ENCODE measurements around the gene PLCL2.
A peak's percentile ranks its signal among the peaks of the same experiment; 100 is the strongest.

PLCL2 gene

DNA sequence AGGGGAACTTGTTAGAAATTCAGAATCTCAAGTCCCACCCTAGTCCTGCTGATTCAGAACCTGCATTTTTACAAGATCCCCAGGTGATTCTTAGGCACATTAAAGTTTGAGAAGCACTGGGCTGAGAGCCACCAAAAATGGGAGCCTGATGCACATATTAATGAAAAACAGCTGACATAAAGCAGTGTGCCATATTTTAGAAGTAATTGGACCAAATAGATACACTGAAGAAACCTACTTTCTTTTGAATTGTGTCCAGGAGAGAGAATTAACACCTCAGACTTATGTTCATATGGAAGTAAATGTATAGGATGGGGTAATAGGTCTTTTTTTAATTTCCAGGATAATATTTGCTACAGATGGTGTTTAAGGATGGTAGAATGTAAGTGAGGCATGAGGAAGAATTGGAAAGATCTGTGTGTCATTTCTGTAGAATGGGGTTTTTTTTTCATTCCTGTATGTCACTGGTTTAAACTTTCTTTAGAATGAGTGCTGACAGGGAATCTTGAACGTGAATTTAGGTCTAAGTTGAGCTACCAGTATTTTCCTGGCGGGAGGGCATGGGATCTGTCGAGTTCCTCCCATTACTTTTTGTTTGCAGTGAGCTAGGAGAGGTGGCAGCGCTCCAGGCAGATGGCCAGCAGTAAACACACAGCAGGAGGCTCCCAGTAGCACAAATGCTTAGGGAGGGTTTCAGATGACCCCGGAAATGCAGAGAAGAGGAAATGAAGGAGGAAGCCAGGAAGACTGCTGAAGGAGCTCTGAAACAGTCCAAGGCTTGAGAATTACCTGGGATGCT is 185.6 kb downstream of the PLCL2 start:
- Histone ChIP-seq H3K27ac (ENCODE audit: low read depth, low read length) (0 out of 2 replicates have a peak overlapping the region, but pooled peaks have one; percentile 0), H3K27me3 (ENCODE audit: insufficient read depth, low read length) (no peaks in the 10 kb centered on the region), H3K4me1 (ENCODE audit: insufficient read depth, low read length) (peaks cover 22% of the 10 kb centered on the region), H3K4me3 (ENCODE audit: low read length) (no peak overlapping the region), H3K9me3 (ENCODE audit: insufficient read depth, low read depth, low read length) (no peaks in the 10 kb centered on the region), H3K36me3 (ENCODE audit: insufficient read depth, low read length) (no peaks in the 10 kb centered on the region), H3K9ac (ENCODE audit: low read depth, low read length) (no peak overlapping the region)
- 16% methylated on average over 5 of the region's 5 CpGs for WGBS

DNA sequence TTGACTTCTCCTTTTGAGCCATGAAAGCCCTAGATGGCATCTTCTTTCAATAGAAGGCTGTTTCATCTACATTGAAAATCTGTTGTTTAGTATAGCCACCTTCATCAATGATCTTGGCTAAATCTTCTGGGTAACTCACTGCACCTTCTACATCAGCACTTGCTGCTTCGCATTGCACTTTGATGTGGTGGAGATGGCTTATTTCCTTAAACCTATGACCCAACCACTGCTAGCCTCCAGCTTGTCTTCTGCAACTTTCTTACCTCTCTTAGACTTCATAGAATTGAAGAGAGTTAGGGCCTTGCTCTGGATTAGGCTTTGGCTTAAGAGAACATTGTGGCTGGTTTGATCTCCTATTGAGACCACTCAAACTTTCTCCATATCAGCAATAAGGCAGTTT is 189.8 kb downstream of the PLCL2 start:
- no peaks in the 10 kb centered on the region for H3K27me3 ChIP-seq (ENCODE audit: insufficient read depth, low read length)
- H3K9ac ChIP-seq (ENCODE audit: low read depth, low read length), result no peak overlapping the region
- H3K27ac ChIP-seq (ENCODE audit: low read depth, low read length), result no peak overlapping the region
- H3K4me1 ChIP-seq (ENCODE audit: insufficient read depth, low read length), result peaks cover 15% of the 10 kb centered on the region
- no peaks in the 10 kb centered on the region for H3K9me3 ChIP-seq (ENCODE audit: insufficient read depth, low read depth, low read length)
- H3K4me3 ChIP-seq (ENCODE audit: low read length), result no peak overlapping the region
- 100% methylated on average over 1 of the region's 1 CpG for WGBS
- H3K36me3 ChIP-seq (ENCODE audit: insufficient read depth, low read length), result no peaks in the 10 kb centered on the region

DNA sequence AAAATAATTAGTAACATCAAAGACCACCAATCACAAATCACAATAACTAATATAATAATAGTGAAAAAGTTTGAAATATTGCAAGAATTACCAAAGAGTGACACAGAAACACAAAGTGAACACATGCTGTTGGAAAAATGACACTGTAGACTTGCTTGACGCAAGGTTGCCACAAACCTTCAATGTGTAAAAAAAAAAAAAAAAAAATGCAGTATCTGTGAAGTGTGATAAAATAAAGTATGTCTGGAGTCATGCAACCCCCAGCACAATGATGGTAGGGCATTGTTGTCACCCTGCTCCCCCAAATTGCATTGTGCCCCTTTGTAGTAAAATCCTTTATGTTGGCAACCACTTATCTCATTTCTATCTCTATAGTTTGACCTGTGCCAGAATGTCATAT is 190.6 kb downstream of the PLCL2 start:
- H3K36me3 ChIP-seq (ENCODE audit: insufficient read depth, low read length), result no peaks in the 10 kb centered on the region
- 96% methylated on average over 1 of the region's 1 CpG for WGBS
- H3K27ac ChIP-seq (ENCODE audit: low read depth, low read length), result no peak overlapping the region
- H3K4me1 ChIP-seq (ENCODE audit: insufficient read depth, low read length), result peaks cover 7% of the 10 kb centered on the region
- H3K27me3 ChIP-seq (ENCODE audit: insufficient read depth, low read length), result no peaks in the 10 kb centered on the region
- no peaks in the 10 kb centered on the region for H3K9me3 ChIP-seq (ENCODE audit: insufficient read depth, low read depth, low read length)
- no peak overlapping the region for H3K9ac ChIP-seq (ENCODE audit: low read depth, low read length)
- no peak overlapping the region for H3K4me3 ChIP-seq (ENCODE audit: low read length)

- Histone ChIP-seq H3K4me3 (ENCODE audit: low read length) (no peak overlapping the region), H3K9me3 (ENCODE audit: insufficient read depth, low read depth, low read length) (no peaks in the 10 kb centered on the region), H3K4me1 (ENCODE audit: insufficient read depth, low read length) (peaks cover 2% of the 10 kb centered on the region; the same call in 1 of the 2 replicates), H3K27ac (ENCODE audit: low read depth, low read length) (no peak overlapping the region), H3K27me3 (ENCODE audit: insufficient read depth, low read length) (no peaks in the 10 kb centered on the region), H3K9ac (ENCODE audit: low read depth, low read length) (no peak overlapping the region), H3K36me3 (ENCODE audit: insufficient read depth, low read length) (no peaks in the 10 kb centered on the region)
- 100% methylated on average over 1 of the region's 1 CpG for WGBS
Observed at GRCh38 chr3:17075907-17076306, 191.2 kb downstream of the PLCL2 start.

GRCh38 chr3:17076940-17077605 is 192.3 kb downstream of the PLCL2 start:
- H3K27ac ChIP-seq (ENCODE audit: low read depth, low read length), result no peak overlapping the region
- WGBS, result 82% methylated on average over 4 of the region's 4 CpGs

DNA sequence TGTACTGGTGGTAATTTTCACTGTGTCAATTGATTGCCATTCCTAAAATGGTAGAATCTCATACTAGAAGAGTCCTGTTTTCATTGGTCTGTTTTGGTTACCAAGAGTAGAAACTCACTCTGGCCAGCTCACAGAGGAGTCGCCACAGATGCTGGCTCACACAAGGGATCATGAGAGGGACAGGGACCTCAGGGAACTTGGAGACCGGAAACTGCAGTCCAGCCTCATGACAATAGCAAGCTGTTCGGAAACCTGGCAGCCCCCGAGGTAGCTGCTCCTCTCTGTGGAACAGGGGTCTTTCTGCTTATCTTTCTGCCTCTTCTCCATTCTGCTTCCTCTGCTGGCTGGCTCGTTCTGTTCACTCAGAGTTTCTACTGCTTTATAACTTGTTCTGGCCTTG is 192.9 kb downstream of the PLCL2 start:
- no peaks in the 10 kb centered on the region for H3K9me3 ChIP-seq (ENCODE audit: insufficient read depth, low read depth, low read length)
- H3K27me3 ChIP-seq (ENCODE audit: insufficient read depth, low read length), result no peaks in the 10 kb centered on the region
- no peaks in the 10 kb centered on the region for H3K36me3 ChIP-seq (ENCODE audit: insufficient read depth, low read length)
- no peak overlapping the region for H3K4me3 ChIP-seq (ENCODE audit: low read length)
- WGBS, result 90% methylated on average over 5 of the region's 5 CpGs
- no peak overlapping the region for H3K9ac ChIP-seq (ENCODE audit: low read depth, low read length)
- H3K27ac ChIP-seq (ENCODE audit: low read depth, low read length), result no peak overlapping the region
- H3K4me1 ChIP-seq (ENCODE audit: insufficient read depth, low read length), result no peaks in the 10 kb centered on the region

More at GRCh38 chr3:17076940-17077605, 192.3 kb downstream of the PLCL2 start:
- no peaks in the 10 kb centered on the region for H3K36me3 ChIP-seq (ENCODE audit: insufficient read depth, low read length)
- no peaks in the 10 kb centered on the region for H3K4me1 ChIP-seq (ENCODE audit: insufficient read depth, low read length)
- H3K4me3 ChIP-seq (ENCODE audit: low read length), result no peak overlapping the region
- H3K27me3 ChIP-seq (ENCODE audit: insufficient read depth, low read length), result no peaks in the 10 kb centered on the region
- H3K9me3 ChIP-seq (ENCODE audit: insufficient read depth, low read depth, low read length), result no peaks in the 10 kb centered on the region
- H3K9ac ChIP-seq (ENCODE audit: low read depth, low read length), result no peak overlapping the region

- H3K4me1 ChIP-seq (ENCODE audit: insufficient read depth, low read length), result no peaks in the 10 kb centered on the region
Observed at GRCh38 chr3:17078926-17079465, 194.2 kb downstream of the PLCL2 start.

DNA sequence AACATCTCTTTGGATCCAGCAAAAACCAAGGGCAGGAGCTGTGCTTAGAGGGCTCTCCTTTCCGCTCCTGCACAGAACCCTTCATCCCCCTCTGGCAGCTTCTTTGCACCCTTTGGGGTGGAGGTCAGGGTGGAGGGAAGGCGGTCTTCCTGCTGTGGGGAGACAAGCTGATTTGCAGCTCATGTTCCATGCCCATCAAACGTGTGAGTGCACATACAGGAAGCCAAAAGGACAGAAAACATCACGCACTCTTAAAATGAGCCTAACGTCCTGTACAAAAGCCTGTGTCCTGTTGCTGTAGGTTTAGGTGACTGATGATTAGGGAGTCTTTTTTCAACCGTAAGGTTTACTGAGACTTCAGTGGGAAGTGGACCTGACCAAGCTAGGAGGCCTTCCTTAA is 195.2 kb downstream of the PLCL2 start:
- H3K4me3 ChIP-seq (ENCODE audit: low read length), result no peak overlapping the region
- no peaks in the 10 kb centered on the region for H3K36me3 ChIP-seq (ENCODE audit: insufficient read depth, low read length)
- no peak overlapping the region for H3K9ac ChIP-seq (ENCODE audit: low read depth, low read length)
- H3K27ac ChIP-seq (ENCODE audit: low read depth, low read length), result no peak overlapping the region
- WGBS, result 87% methylated on average over 6 of the region's 6 CpGs
- no peaks in the 10 kb centered on the region for H3K27me3 ChIP-seq (ENCODE audit: insufficient read depth, low read length)
- no peaks in the 10 kb centered on the region; the same call in 1 of the 2 replicates for H3K9me3 ChIP-seq (ENCODE audit: insufficient read depth, low read depth, low read length)
- H3K4me1 ChIP-seq (ENCODE audit: insufficient read depth, low read length), result no peaks in the 10 kb centered on the region

More at GRCh38 chr3:17078926-17079465, 194.2 kb downstream of the PLCL2 start:
- H3K36me3 ChIP-seq (ENCODE audit: insufficient read depth, low read length), result no peaks in the 10 kb centered on the region
- no peak overlapping the region for H3K9ac ChIP-seq (ENCODE audit: low read depth, low read length)
- no peaks in the 10 kb centered on the region for H3K27me3 ChIP-seq (ENCODE audit: insufficient read depth, low read length)
- H3K9me3 ChIP-seq (ENCODE audit: insufficient read depth, low read depth, low read length), result no peaks in the 10 kb centered on the region
- H3K4me3 ChIP-seq (ENCODE audit: low read length), result no peak overlapping the region
- H3K27ac ChIP-seq (ENCODE audit: low read depth, low read length), result no peak overlapping the region
- 95% methylated on average over 7 of the region's 7 CpGs for WGBS

DNA sequence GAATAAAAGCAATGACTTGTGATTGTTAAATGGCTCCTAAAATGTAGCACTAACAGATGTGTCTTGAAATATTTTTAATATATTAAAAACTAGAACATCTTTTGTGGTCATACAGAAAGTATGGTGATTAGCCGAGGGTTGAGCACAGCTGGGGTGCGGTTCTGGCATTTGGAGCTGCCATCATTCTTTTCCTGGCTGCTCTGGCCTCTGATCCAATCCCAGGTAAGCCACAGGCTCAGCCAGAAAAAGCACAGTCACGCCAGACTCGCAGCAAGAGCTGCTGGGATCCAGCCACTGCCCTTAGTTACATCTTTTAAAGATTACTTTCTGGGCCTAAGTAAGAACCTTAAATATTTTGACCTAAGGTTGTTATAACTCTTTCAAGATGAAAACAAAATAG is 196.8 kb downstream of the PLCL2 start:
- WGBS, result 90% methylated on average over 4 of the region's 4 CpGs
- Histone ChIP-seq H3K4me1 (ENCODE audit: insufficient read depth, low read length) (no peaks in the 10 kb centered on the region), H3K27me3 (ENCODE audit: insufficient read depth, low read length) (no peaks in the 10 kb centered on the region), H3K27ac (ENCODE audit: low read depth, low read length) (no peak overlapping the region), H3K9me3 (ENCODE audit: insufficient read depth, low read depth, low read length) (no peaks in the 10 kb centered on the region; the same call in 1 of the 2 replicates), H3K36me3 (ENCODE audit: insufficient read depth, low read length) (no peaks in the 10 kb centered on the region), H3K4me3 (ENCODE audit: low read length) (no peak overlapping the region), H3K9ac (ENCODE audit: low read depth, low read length) (no peak overlapping the region)

GRCh38 chr3:17087509-17087908 is 202.8 kb downstream of the PLCL2 start:
- WGBS, result 95% methylated on average over 4 of the region's 4 CpGs
- no peaks in the 10 kb centered on the region for H3K36me3 ChIP-seq (ENCODE audit: insufficient read depth, low read length)

GRCh38 chr3:17088017-17088416 is 203.3 kb downstream of the PLCL2 start:
- no peaks in the 10 kb centered on the region; the same call in 1 of the 2 replicates for H3K9me3 ChIP-seq (ENCODE audit: insufficient read depth, low read depth, low read length)
- H3K4me3 ChIP-seq (ENCODE audit: low read length), result no peak overlapping the region
- no peak overlapping the region for H3K27ac ChIP-seq (ENCODE audit: low read depth, low read length)
- H3K27me3 ChIP-seq (ENCODE audit: insufficient read depth, low read length), result no peaks in the 10 kb centered on the region
- H3K4me1 ChIP-seq (ENCODE audit: insufficient read depth, low read length), result peaks cover 26% of the 10 kb centered on the region
- WGBS, result 85% methylated on average over 3 of the region's 3 CpGs
- H3K36me3 ChIP-seq (ENCODE audit: insufficient read depth, low read length), result no peaks in the 10 kb centered on the region
- H3K9ac ChIP-seq (ENCODE audit: low read depth, low read length), result no peak overlapping the region

More at GRCh38 chr3:17087509-17087908, 202.8 kb downstream of the PLCL2 start:
- Histone ChIP-seq H3K4me3 (ENCODE audit: low read length) (no peak overlapping the region), H3K9ac (ENCODE audit: low read depth, low read length) (no peak overlapping the region), H3K9me3 (ENCODE audit: insufficient read depth, low read depth, low read length) (no peaks in the 10 kb centered on the region; the same call in 1 of the 2 replicates), H3K27me3 (ENCODE audit: insufficient read depth, low read length) (no peaks in the 10 kb centered on the region), H3K27ac (ENCODE audit: low read depth, low read length) (no peak overlapping the region), H3K4me1 (ENCODE audit: insufficient read depth, low read length) (peaks cover 26% of the 10 kb centered on the region)
